ENCODE data around the gene NFX1. TPM values are rescaled to one million over a fixed set of nuclear protein-coding genes. Genes with fewer than 3 reads are reported as not detected.

The NFX1 gene
- total RNA-seq, 2 donors from 2014 or later: 23.7 to 29.1 TPM

DNA sequence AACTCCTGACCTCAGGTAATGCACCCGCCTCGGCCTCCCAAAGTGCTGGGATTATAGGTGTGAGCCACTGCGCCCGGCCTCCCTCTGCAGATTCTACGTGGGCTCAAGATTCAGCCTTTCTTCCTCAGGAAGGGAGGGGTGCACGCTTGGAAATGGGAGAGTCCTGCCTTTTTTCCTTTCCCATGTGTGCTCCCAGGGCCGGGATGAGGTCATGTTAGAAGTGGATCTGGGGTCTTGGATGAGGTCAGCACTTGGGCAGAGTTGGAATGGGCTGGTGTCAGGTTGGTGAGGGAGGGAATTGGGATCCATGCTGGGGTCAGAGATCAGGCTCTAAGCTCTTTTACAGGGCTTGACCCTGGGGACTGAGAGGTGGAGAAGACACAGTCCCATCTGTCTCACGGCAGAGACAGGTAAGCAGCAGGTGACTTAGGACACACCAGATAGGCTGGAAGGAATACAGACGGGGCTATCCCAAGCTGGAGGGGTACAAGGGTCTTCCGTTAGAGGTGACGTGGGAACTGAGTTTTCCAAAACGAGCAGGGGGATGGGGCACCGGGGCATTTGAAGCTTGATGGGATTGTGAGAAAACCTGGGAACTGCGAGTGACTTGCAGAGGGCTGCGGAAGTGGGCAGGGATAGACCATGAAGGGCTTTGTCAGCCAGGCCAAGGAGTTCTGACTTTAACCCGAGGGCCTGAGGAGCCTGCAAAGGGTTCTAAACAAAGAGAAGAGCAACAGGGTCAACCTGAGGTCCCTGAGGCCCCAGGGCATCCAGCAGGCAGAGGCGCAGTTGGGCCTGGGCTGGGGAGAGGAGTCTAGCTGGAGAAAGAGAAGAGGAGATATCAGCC lies 113.8 kb downstream of the NFX1 start:
- TF ChIP-seq, protein P1, sequence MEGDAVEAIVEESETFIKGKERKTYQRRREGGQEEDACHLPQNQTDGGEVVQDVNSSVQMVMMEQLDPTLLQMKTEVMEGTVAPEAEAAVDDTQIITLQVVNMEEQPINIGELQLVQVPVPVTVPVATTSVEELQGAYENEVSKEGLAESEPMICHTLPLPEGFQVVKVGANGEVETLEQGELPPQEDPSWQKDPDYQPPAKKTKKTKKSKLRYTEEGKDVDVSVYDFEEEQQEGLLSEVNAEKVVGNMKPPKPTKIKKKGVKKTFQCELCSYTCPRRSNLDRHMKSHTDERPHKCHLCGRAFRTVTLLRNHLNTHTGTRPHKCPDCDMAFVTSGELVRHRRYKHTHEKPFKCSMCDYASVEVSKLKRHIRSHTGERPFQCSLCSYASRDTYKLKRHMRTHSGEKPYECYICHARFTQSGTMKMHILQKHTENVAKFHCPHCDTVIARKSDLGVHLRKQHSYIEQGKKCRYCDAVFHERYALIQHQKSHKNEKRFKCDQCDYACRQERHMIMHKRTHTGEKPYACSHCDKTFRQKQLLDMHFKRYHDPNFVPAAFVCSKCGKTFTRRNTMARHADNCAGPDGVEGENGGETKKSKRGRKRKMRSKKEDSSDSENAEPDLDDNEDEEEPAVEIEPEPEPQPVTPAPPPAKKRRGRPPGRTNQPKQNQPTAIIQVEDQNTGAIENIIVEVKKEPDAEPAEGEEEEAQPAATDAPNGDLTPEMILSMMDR (IDR thresholded peaks at IDR 0.05): no peak
- Histone ChIP-seq H3K36me3 (no peaks in the 10 kb centered on the region), H3K27ac (peak overlapping the region; percentile 31 to 85), H3K27me3 (no peaks in the 10 kb centered on the region), H3K4me1 (peaks cover 0 to 51% of the 10 kb centered on the region in 2 donors), H3K4me3 (no peak overlapping the region), H3K9me3 (no peaks in the 10 kb centered on the region)
- no peak for DNase-seq (ENCODE audit: low spot score)

DNA sequence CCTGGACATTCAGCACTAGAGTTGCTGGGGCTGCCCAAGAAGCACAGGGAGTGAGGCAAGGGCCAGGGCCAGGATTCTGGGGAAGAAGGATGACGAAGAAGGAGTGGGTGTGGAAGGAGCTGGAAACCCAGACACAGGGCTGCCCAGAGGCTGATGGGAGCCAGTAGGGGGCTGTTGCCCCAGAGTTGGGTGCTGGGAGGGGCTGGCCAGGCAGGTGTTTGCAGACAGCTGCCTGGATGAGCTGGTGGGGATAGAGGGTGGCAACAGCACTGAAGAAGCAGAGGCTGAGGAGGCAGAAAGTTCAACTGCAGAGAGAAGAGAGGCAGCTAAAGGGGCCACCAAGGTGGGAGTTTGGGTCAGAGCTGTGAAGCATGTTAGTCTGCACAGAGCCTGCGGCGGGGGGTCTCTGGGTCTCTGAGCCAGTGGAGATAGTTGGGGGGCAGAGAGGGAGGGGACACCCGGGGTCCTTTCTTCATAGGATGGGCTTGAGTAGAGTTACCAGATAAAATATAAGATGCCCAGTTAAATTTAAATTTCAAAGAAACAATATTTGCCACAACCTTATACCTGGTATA lies 114.6 kb downstream of the NFX1 start:
- no peaks in the 10 kb centered on the region for H3K9me3 ChIP-seq
- H3K4me1 ChIP-seq: peaks cover 0 to 44% of the 10 kb centered on the region in 2 donors
- TF ChIP-seq, protein P1 (IDR thresholded peaks at IDR 0.05): no peak
- H3K27me3 ChIP-seq: no peaks in the 10 kb centered on the region
- H3K36me3 ChIP-seq: no peaks in the 10 kb centered on the region
- H3K4me3 ChIP-seq: no peak overlapping the region
- peak overlapping the region; percentile 31 to 85 for H3K27ac ChIP-seq
- no peak for DNase-seq (ENCODE audit: low spot score)

DNA sequence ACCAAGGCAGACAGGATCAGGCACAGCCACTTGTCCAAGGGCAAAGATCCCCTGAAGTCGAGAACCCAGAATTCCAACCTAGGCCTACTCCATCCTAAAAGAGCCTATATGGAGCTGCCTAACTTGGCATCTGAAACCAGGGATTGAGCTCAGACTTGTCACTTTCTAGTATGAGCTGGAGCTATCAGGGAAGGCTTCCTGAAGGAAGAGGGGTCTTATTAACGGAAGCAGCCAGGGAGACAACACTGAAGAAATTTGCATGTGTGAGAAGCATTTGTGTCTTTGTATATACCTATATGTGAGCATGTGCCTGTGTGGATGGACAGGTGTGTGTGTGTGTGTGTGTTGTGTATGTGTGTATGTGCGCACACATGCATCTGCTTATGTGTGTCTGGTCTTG lies 116.7 kb downstream of the NFX1 start:
- TF ChIP-seq, protein P1 (IDR thresholded peaks at IDR 0.05): no peak
- no peaks in the 10 kb centered on the region for H3K36me3 ChIP-seq
- no peaks in the 10 kb centered on the region for H3K9me3 ChIP-seq
- H3K27me3 ChIP-seq: no peaks in the 10 kb centered on the region
- no peak for DNase-seq (ENCODE audit: low spot score)
- peaks cover 0 to 34% of the 10 kb centered on the region in 2 donors for H3K4me1 ChIP-seq
- no peak overlapping the region for H3K27ac ChIP-seq
- no peak overlapping the region for H3K4me3 ChIP-seq

DNA sequence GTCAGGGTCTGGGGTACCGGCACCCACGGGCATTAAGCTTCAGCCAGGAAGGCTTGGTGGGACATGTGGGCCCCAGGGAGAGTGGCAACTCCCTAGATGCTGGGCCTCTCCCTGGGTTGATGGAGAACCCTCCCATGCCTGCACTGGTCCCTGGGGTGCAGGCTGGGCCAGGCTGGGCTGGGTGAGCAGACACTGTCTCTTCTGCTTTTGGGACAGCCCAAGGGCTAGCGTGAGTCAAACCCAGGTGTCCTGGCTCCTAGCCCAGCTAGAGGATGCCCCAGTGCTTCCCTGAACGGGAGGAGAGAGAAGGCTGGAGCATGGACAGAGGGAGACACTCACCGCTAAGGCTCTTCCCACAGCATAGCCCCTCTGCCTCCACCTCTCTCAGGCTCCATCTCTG lies 117.8 kb downstream of the NFX1 start:
- Histone ChIP-seq H3K9me3 (no peaks in the 10 kb centered on the region), H3K4me3 (no peak overlapping the region), H3K27me3 (no peaks in the 10 kb centered on the region), H3K4me1 (peaks cover 0 to 24% of the 10 kb centered on the region in 2 donors), H3K27ac (no peak overlapping the region), H3K36me3 (no peaks in the 10 kb centered on the region)
- DNase-seq (ENCODE audit: low spot score): no peak
- TF ChIP-seq, protein P1 (IDR thresholded peaks at IDR 0.05): no peak

DNA sequence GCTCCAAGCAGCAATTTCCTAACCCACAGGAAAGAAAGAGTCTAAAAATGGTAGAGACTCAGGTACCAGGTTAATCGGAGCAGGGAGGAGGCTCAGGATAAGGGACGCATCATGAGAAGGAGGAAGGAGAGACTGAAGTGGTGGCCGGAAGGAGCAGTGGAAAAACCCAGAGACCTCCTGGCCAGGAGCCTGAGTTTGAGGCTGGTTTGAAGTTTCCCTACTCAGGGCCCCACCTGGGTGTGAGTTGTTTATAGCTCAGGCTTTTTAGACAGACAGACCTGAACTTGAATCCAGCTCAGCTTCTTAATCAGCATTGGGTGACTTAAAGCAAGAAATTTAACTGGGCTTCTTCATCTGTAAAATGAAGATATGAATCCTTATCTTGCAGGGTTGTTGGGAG lies 124.0 kb downstream of the NFX1 start:
- DNase-seq (ENCODE audit: low spot score): no peak
- Histone ChIP-seq H3K4me3 (no peak overlapping the region), H3K36me3 (no peaks in the 10 kb centered on the region), H3K27ac (no peak overlapping the region), H3K27me3 (no peaks in the 10 kb centered on the region), H3K4me1 (peaks cover 0 to 10% of the 10 kb centered on the region in 2 donors), H3K9me3 (no peaks in the 10 kb centered on the region)
- TF ChIP-seq, protein P1 (IDR thresholded peaks at IDR 0.05): no peak
